ENCODE results near the gene LRRC4.

LRRC4 gene

DNA sequence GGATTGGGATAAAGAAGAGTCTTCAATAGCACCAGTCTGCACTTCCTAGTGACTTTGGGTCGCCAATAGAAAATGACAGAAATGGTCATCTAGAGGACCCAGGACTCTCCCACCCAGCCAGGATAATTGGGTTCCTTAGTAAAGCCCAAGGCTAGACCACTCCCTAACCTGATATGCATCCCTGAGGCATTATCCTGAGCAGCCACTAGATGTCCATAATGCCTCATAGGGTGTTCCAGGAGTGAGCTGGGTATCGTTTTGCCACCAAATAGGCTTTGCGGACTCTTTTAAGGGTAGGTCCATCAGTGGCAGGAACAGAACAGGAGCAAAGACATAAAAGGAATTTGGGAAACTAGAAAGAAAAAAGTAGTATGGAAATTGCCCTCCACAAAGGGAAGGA lies 4.5 kb upstream of the LRRC4 start:
- DNase-seq (ENCODE audit: extremely low read depth, insufficient read length): no peak
- no peak overlapping the region for H3K4me3 ChIP-seq (replicated peaks; ENCODE audit: low read depth, low read length)
- TF ChIP-seq, protein P1, sequence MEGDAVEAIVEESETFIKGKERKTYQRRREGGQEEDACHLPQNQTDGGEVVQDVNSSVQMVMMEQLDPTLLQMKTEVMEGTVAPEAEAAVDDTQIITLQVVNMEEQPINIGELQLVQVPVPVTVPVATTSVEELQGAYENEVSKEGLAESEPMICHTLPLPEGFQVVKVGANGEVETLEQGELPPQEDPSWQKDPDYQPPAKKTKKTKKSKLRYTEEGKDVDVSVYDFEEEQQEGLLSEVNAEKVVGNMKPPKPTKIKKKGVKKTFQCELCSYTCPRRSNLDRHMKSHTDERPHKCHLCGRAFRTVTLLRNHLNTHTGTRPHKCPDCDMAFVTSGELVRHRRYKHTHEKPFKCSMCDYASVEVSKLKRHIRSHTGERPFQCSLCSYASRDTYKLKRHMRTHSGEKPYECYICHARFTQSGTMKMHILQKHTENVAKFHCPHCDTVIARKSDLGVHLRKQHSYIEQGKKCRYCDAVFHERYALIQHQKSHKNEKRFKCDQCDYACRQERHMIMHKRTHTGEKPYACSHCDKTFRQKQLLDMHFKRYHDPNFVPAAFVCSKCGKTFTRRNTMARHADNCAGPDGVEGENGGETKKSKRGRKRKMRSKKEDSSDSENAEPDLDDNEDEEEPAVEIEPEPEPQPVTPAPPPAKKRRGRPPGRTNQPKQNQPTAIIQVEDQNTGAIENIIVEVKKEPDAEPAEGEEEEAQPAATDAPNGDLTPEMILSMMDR (IDR thresholded peaks at IDR 0.05; ENCODE audit: insufficient read depth, low read length, poor library complexity, severe bottlenecking): peak; percentile 24
- no peaks in the 10 kb centered on the region for H3K27me3 ChIP-seq (replicated peaks; ENCODE audit: control insufficient read depth, insufficient read depth, low read length)
- H3K36me3 ChIP-seq (ENCODE audit: control insufficient read depth, insufficient read depth, low read length): peaks cover 1% of the 10 kb centered on the region; the same call in 1 of the 2 replicates

DNA sequence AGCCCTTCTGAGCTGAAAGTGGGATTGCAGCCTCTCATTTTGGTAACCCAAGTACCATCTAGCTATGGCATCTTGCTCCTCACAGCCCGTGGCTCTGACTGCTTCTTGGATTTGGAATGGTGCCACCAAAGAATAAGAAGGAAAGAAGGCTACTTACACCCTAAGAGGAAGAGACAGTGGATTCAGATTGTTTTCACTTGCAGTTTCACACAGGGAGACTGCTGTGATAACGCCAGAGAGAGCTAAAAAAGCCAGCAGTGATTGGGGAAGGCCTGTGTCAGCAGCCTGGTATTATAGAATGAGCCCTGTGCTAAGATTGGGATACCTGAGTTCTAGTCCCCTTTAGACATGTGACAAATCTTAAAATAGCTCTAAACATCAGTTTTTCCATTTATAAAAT lies 3.6 kb upstream of the LRRC4 start:
- Histone ChIP-seq H3K27me3 (replicated peaks; ENCODE audit: control insufficient read depth, insufficient read depth, low read length) (no peaks in the 10 kb centered on the region), H3K36me3 (ENCODE audit: control insufficient read depth, insufficient read depth, low read length) (peaks cover 3% of the 10 kb centered on the region), H3K4me3 (replicated peaks; ENCODE audit: low read depth, low read length) (no peak overlapping the region)
- DNase-seq (ENCODE audit: extremely low read depth, insufficient read length): no peak
- TF ChIP-seq, protein P1 (IDR thresholded peaks at IDR 0.05; ENCODE audit: insufficient read depth, low read length, poor library complexity, severe bottlenecking): no peak

DNA sequence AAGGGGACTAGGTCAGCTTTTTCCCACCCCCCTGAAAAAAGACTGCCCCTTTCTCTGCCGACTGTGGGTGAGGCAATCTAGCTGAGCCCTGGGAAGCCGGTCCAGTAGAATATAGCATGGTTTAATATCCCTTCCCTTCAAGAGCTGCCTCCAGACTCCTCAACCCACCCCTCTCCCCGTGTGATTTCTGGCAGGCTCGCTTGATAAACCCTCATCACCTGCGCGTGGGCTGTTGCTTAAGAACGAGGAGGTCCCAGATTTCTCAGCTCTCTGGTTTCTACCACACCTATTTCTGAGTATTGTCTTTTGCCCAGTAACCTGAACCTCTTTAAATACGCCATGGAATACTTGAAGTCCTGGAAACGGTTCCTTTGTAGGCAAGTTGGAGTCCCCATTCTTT lies 2.0 kb upstream of the LRRC4 start:
- no peaks in the 10 kb centered on the region for H3K27me3 ChIP-seq (replicated peaks; ENCODE audit: control insufficient read depth, insufficient read depth, low read length)
- TF ChIP-seq, protein P1 (IDR thresholded peaks at IDR 0.05; ENCODE audit: insufficient read depth, low read length, poor library complexity, severe bottlenecking): no peak
- no peak for DNase-seq (ENCODE audit: extremely low read depth, insufficient read length)
- H3K36me3 ChIP-seq (ENCODE audit: control insufficient read depth, insufficient read depth, low read length): peaks cover 10% of the 10 kb centered on the region
- H3K4me3 ChIP-seq (replicated peaks; ENCODE audit: low read depth, low read length): no peak overlapping the region

DNA sequence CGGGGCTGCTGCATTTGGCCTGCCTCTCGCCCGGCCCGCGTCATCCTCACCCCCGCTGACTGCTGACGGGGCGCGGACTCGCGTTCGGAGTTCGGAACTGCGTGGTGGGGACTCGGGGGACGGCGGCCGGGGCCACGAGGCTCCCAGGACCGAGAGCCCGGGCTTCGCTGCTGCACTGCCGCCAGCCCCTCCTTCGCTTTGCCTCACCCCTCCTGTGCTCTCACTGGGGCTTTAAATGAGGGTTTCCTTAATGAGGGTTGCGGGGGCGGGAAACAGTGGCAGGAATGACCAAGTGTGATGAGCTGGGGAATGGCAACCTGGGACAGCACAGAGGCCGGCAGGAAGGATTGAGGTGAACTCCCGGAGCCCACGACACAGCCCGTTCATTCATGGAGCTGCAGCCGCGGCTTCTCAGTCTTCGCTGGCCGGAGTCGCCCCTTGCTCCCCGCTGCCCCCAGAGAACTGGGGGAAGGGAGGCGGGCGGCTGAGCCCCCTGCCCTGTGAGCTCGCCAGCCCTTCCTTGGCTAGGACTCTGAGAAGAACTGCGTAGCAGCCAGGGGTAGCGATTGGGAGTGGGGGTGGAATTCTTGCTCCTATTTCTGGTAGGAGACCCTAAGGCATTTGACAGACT lies 1.5 kb upstream of the LRRC4 start:
- Histone ChIP-seq H3K27me3 (replicated peaks; ENCODE audit: control insufficient read depth, insufficient read depth, low read length) (no peaks in the 10 kb centered on the region), H3K36me3 (ENCODE audit: control insufficient read depth, insufficient read depth, low read length) (peaks cover 10% of the 10 kb centered on the region), H3K4me3 (replicated peaks; ENCODE audit: low read depth, low read length) (no peak overlapping the region)
- TF ChIP-seq, protein P1 (IDR thresholded peaks at IDR 0.05; ENCODE audit: insufficient read depth, low read length, poor library complexity, severe bottlenecking): no peak
- no peak for DNase-seq (ENCODE audit: extremely low read depth, insufficient read length)

DNA sequence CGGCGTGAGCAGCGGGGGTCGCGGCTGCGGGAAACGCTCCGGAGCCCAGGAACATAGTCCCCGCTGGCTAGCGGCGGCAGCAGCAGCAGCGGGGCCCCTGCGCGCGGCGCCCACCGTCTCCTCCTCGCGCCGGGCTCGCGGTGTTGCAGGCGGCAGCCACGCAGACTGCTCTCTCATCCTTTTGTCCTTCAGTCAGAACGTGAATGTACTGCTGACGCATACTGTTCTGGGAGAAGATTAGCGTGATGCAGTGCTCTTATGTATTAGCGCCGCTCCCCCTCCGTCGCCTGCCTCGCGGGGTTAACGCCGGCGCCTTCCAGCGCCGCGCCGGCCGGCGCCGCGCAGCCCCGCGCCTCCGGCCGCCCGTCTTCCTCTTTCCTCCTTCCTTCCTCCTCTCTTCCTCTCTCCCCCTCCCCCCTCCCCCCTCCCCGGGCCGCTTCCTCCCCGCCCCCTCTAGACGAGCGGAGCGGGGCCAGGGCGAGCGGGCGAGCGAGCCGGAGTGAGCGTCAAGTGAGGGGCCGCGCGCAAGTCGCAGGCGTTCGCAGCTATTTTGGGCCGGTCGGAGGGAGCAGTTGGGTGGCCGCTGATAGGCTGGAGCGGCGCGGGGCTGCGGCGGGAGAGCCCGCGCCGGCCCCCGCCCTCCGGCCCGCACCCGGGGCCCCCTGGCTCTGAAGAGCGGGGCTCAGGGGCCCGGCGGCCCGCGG lies 816 bp upstream of the LRRC4 start:
- peak; percentile 47 for DNase-seq (ENCODE audit: extremely low read depth, insufficient read length)
- TF ChIP-seq, protein P1 (IDR thresholded peaks at IDR 0.05; ENCODE audit: insufficient read depth, low read length, poor library complexity, severe bottlenecking): no peak
- peaks cover 10% of the 10 kb centered on the region for H3K36me3 ChIP-seq (ENCODE audit: control insufficient read depth, insufficient read depth, low read length)
- peak overlapping the region; percentile 32; the same call in 1 of the 2 replicates for H3K4me3 ChIP-seq (replicated peaks; ENCODE audit: low read depth, low read length)
- H3K27me3 ChIP-seq (replicated peaks; ENCODE audit: control insufficient read depth, insufficient read depth, low read length): no peaks in the 10 kb centered on the region

Data from GM06990 (cell line).